NK-92 treated with Interleukin-12 subunit alpha and Interleukin-12 subunit beta, amount 100 ng/mL, for 24 hours (cell line): ENCODE results near the gene PNPLA3.

Experiments used
- DNase-seq: peaks from one replicate; lab custom pipeline; 2025; lab: John Stamatoyannopoulos, UW

The PNPLA3 gene, protein sequence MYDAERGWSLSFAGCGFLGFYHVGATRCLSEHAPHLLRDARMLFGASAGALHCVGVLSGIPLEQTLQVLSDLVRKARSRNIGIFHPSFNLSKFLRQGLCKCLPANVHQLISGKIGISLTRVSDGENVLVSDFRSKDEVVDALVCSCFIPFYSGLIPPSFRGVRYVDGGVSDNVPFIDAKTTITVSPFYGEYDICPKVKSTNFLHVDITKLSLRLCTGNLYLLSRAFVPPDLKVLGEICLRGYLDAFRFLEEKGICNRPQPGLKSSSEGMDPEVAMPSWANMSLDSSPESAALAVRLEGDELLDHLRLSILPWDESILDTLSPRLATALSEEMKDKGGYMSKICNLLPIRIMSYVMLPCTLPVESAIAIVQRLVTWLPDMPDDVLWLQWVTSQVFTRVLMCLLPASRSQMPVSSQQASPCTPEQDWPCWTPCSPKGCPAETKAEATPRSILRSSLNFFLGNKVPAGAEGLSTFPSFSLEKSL

DNA sequence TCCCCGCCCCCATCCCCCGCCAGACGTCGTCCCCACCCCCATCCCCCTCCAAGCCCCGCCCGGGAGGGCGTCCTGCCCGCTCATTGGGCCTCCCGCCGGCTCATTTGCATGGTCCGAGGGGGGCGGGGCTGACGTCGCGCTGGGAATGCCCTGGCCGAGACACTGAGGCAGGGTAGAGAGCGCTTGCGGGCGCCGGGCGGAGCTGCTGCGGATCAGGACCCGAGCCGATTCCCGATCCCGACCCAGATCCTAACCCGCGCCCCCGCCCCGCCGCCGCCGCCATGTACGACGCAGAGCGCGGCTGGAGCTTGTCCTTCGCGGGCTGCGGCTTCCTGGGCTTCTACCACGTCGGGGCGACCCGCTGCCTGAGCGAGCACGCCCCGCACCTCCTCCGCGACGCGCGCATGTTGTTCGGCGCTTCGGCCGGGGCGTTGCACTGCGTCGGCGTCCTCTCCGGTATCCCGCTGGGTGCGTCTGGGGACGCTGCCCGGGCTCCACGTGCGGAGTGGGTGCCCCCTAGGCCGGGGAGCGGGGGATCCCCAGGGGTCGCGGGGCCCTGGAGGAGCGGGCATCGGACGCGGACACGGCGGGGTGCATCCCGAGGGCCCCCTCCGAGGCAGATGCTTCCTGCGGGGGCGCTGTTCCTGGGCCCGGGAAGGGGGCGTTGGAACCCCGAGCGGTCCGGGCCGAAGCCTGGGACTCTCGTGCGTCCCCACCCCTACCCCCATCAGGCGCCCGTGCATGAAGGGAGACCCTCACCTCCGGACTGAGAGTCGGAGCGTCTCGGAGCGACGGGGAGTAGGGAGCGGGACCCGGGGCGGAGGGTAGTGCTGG lies at the start of gene PNPLA3:
TSS of gene PNPLA3 (plus strand) at position 175 of the 834 bp plus-strand sequence. CDS start at position 282, 107 bp downstream.
- no peak for DNase-seq

DNA sequence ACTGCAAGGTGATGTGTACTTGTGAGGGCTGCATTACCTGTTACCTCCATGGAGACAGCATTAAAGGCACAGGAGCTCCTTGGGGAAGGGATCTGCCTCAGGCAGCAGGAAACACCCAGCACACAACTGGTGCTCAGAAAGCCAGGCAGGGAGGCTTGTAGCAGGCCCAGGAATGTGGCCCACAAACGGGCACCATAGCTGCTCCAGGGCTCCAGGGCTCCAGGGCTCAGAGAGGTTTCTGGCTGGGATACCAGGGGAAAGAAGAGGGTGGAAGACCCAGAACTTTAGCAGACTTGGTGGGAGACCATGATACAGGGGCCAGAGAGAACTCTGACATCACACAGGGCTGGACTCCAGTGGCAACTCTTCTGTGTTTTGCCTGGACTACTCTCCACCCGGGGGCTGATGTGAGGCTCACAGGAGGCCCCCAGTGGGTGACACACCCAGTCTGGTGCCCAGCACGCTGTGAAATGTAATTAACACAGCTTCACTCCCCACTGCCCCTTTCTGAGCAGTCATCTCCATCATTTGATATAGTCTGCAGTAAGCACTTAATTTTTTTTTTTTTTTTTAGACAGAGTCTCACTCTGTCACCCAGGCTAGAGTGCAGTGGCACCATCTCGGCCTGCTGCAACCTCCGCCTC lies 46.6 kb upstream of the PNPLA3 start:
- DNase-seq = no peak

DNA sequence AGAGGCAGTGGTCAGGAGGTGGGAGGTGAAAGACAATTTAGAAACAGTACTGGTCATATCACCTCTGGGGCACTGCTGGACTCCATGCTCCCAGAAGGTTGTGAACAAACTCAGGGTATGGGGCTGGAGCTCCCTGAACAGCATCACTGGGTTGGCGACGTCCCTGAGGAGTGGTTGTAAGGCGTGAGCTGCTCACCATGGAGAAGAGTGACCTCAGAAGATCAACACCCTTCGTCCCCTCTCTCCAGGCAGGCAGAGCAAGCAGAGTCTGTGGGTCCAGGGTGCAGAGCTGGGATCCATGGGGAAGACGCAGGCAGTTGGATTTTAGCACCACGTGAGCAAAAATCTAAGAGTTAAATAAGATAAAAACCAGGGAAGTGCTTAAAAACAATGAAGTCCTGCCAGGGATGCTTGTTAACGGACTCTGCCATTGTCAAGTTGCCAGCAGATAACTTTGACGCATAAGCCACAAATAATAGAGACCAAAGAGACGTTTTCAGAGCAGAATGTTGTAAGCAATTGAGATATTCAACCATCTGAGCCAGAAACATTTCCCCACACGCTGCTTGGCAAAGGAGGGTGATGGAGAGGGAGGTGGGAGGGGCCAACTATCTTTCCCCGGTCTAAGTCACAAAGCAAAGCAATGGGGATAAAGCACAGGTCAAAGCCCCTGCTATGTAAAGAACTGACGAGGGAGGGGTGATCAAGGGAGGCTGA lies 45.4 kb upstream of the PNPLA3 start:
- DNase-seq = no peak

DNA sequence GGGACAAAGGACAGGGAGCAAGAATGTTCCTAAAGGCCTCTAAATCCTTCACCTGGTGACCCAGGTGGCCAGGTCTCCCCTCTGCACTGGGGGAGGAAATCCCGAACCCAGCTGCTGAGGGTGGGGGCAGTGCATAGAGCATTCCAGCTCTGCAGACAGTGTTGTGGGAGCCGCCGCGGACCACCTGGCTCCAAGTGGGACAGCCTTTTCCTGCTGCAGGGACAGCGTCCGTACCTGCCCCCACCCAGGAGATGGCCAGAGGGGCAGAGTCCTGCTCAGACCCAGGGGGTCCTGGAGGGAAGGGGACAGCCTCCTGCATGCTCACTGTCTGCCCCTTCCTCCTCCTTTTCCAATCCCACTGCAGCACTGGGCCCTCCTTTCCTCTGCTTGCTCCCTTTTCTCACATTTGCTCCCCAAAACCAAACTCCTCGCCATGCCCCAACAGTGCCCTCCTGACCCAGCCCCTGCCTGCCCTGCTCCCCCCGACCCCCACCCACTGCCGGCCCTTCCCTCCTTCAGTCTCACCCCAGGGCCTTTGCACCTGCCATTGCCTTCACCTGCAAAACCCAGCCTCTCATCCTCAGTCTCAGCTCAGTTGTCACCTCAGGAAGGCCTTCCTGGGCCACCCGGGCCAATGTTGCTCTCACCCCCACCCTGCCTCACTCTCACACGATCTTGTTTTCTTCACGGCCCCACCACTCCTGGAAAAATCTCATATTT lies 44.6 kb upstream of the PNPLA3 start:
- no peak for DNase-seq

DNA sequence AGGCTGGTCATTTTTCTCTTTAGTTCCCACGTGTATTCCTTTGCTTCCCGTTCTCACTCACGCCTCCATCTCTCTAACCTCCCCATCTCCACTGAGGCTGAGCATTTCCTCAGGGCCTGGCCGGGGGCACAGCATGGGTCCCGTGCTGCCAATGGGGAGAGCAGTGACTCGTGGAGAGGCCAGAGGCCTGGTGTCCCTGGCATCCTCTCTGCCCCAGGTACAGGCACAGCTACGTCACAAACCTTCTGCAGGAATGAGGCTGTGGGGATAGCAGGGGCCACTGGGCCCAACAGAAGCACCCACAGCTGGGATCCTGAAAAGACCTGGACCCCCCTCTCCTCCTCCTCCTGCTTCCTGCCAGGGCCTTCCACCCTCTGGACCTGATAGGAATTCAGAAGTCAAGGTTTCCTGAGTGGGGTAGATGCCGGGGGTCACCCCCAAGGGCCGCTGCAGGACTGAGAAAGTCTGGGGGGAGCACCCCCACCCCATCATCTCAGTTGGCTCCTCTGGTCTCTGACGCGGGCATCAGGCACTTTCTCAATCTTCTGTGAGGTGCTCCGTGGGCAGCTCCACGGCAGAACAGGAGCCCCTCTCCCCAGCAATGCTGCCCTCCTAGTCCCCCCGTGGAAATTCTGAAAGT lies 43.6 kb upstream of the PNPLA3 start:
- DNase-seq = no peak

DNA sequence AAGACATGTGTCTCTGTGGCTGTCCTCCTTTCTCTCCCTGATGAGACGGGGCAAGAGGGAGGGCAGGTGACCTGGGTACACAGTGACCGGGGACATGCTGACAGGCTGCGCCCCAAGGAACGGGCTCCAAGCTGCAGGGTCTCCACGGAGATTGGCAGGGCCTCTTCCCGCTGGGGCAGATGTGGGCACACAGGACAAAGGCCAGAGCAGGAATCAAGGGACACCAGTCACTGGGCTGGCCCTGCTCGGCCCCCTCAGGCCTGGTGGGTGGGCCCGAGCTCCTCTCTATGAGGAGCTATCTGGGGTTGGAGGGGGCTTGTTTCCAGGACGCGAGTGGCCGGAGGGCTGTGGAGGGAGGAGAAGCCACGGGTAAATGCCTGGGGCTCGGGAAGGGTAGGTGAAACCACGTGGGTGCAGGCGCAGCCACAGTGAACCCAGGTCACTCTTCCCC lies 43.0 kb upstream of the PNPLA3 start:
- DNase-seq = no peak

DNA sequence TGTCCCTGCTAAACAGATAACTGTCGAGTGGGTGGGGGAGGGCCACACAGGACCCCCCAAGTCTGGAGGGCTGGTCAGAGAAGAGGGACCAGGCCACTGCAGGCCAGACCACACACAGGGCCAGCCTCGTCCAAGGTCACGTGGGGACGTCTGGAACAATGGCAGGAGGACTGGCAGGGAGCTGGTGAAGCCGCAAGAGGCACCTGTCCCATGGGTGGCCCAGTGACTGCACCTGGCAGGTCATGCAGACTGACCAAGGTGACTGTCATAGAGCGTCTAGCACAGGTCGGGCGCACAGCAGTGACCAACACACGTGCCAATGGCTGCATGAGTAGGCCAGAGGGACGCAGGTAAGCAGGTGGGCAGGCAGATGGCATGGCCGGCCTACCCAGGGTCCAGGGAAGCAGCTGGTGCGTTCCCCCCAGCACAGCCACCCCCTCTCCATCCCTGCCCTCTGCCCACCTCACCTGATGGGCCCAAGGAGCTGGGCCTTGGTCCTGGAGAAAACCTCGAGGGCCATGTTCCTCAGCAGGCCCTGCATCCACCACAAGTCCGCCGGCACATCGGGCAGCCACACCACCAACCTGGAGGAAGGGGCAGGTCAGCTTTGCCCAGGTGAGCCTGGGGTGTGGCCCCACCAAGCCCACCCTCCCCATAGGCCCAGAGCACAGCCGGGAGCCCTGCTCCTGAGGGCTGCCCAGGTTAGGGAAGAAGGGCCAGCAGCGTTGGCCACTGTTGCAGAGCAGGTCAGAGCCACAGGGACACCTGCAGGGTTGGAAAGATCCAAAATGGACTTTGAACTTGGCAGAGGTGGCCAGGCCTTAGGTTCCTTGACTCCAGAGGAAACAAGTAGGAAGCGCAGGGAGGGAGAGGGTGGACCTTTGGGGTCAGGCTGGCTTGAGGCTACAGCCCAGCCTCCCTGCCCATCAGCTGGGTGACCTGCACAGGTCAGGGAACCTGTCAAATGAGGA lies 42.2 kb upstream of the PNPLA3 start:
- DNase-seq = no peak

DNA sequence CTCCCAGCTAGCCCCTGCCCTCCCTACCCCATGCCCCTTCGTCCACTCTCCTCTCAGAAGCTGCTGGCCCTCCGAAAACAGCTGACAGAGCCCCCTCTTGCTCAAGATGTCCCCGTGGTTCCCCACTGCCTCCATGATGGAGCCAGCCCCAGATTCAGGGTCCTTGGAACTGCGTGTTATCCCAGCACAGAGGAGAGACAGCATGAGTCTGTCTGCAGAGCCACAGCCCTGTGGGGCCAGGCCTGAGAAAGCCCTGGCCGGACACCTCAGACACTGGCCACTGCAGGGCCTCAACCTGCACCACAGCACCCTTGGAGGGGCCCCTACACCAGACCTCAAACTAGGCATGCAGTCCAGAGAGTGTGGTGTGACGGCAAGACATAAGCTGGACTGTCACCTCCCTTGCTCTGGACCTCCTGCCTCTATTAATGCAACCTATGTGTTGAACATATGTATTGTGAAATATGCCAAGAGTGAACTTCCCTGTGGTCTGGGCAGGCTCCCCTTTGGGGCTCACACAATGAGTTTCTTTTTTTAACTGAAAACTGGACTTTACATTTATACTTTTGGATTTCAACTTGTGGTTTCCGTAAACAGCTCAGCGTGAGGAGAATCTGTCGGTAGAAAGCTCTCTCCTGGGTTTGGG lies 41.4 kb upstream of the PNPLA3 start:
- no peak for DNase-seq

DNA sequence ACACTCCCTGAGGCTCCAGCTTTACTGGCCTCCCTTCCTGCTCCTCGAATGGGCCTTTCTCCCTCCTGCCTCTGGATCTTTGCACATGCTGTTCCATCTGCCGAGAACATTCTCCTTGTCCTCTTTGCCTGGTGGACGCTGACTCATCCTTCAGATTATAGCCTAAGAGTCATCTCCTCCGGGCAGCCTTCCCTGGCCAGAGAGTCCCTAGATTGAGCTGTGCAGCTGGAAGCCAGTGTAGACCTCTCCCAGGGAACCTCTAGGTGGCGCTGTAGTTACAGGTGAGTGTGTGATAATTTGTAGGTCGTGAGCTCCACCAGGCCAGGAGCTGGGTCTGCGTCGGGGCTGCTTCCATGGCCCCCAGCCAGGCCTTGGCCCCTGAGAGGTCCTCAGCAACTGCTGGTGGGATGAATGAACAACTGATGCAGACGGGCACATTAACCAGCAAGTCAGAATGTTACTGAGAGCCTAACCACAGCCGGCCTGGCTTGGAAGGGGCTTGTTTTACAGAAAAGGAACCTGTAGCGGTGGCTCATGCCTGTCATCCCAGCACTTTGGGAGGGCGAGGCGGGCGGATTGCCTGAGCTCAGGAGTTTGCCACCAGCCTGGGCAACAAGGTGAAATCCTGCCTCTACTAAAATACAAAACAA lies 40.5 kb upstream of the PNPLA3 start:
- DNase-seq = no peak

DNA sequence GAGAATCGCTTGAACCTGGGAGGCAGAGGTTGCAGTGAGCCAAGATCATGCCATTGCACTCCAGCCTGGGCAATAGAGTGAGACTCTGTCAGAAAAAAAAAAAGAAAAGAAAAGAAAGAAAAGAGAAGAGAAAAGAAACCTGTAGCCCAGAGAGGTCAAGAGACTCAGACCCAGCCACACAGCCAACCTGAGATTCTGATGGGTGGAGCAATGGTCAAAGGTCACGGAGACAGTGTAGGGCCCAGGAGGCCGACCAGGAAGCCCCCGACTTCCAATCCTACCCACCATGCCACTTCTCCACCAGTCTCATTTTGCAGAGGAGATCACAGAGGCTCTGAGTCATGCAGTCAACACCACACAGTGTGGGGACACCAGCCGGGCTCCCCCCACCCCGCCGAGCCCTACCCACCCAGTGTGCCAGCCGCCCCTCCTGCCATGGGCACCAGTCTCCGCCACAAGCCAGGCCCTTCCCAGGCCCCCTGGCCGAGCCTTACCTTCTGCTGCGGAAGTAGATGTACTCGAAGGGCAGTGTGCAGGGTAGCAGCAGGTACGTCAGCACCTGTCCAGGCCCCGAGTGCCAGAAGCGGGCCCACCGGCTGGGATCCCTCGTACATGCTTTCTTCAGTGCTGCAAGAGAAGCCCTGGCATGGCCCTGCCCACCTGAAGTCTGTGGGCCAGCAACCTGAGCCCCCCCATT lies 39.7 kb upstream of the PNPLA3 start:
- no peak for DNase-seq

DNA sequence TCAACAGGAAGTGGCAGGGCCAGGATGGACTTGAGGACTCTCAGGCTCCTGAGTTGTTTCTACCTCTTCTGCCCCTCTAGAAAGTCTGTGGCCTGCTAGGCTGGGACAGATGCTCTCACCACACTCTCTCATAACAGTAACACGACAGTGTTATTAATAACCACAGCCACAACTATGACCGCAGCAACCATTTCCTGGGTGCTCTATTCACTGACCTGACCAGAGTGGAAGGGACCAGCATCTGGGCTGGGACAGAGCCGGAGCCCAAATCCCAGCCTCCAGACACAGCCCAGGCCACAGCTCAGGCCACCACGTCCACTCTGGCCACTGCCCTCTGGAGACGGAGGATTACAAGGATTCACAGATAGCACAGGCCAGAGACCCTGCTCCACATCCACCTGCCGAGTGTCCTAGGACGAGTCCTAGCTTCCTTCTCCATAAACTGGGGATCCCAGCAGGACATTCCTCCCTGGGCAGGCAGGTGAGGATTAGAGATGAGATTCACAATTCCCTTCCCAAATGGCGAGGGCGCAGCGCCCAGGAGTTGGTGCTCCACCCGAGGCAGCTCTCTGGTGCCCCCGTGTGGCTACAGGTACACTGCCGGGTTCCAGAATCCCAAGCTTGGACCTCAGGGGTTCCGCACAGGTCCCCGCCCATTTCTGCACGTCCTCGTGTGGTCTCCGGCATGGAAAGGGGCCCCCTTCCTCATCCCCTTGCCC lies 38.8 kb upstream of the PNPLA3 start:
- peak; percentile 52 for DNase-seq

DNA sequence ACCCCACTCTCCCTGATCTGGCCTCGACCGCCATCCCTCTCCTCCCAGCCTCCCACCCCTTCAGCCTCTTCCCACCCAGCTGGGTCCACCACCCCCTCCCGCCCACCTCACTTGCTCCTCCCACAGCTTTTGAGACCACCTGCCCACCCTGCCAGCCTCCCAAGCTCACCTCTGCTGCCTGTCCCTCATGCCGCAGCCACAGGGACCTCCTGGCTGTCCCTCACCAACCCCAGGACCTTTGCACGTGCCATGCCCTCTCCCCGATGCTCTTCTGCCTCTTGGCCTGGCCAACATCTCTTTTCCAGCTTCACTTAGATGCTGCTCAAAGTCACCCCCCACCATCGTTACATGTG lies 38.3 kb upstream of the PNPLA3 start:
- DNase-seq = no peak

DNA sequence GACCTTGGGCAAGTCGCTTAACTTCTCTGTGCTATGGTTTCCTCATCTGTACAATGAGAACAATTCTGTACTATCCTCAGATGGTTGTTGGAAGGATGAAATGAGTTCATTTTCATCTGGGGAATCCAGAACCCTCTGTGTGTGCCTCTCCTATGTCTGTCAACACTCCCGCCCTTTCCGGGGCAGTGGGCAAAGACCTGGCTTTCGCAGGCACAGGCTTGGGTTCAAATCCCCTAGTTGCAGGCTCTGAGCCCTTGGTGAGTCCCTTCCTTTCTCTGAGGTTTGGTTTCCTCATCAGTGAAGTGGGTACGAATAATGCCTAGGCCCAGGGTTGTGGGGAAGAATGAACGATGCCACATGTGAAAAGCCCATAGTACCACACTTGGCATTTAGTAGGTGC lies 37.8 kb upstream of the PNPLA3 start:
- no peak for DNase-seq

DNA sequence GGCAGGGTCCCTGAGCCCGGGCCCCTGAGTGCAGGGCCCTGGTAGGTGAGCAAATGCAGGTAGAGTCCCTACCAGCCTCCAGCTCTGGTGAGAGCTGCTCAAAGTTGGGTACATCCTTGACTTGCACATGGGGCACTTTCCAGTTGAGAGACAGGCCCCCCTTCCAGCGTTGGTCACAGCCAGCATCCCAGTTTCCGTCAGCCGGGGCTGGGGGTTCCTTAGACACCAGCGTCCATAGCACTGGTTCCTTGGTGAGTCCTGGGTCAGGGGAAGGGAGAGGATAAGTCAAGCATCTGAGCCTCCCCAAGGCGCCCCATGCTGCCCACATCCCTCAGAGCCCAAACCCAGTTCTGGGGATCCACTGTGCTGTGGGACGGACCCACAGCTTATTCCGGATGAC lies 37.4 kb upstream of the PNPLA3 start:
- no peak for DNase-seq

DNA sequence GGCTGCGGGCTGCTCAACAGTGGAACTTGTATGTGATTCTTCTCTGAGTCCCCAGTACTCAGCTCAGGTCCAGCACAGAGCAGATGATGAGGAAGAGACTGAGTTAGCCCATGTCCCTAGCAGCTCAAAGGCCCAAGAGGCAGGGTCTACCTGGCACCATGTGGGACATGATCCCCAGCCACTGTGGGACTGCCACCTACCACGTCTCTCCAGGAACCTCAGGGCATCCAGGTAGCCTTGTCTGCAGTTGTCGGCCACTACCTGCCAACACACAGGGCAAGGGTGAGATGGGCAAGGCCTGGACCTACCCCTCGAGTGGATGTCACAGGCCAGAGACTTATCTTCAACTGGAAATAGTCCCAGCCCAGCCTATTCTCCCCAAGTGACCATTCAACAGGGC lies 36.2 kb upstream of the PNPLA3 start:
- DNase-seq = no peak

DNA sequence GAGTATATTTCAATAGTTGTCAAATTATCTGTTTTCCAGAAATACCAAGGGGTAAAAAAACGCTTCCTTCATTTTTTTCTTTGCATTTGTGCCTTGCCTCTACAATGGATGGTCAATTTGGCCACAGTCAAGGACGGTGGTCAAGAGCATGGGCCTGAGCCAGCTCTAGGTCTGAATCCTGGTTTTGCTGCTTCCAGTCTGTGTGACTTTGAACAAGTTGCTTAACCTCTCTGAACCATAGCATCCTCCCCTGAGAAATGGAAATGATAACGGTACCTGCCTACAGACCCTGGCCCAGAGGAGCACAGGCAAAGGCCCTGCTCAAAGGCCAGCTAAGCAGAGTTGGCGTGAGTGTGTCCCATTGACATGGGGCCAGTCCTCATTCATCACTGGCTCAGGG lies 34.9 kb upstream of the PNPLA3 start:
- DNase-seq = no peak

DNA sequence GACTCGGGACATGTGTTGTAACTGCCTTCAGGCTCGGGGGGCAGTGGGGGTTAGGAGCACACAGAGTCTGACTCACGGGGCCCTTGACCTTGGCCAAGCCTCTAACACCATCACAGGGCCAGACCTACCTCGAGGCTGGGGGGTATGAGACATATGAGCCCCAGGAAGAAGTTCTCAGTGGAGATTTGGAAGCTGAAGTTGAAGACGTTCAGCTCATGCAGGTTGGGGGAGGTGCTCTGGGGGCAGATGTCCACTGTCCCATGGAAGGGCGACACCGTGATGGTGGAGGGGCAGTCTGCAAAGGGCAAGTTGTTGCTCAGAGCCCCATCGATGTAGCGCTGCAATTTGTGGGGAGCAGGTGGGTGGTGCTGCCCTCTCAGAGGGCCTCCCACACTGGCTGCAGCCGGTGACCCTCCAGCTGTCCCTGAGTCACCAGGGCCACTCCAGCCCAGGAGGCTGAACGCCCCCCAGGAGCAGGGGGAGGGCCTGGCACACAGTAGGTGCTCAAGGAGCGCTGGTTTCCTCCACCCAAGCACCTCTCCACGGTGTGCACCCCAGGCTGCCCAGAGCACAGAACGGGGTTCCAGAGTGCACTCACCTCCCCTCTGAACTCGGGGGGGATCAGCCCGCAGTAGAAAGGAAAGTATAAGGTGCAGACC lies 34.3 kb upstream of the PNPLA3 start:
- DNase-seq = no peak
